ENCODE measurements around the gene PARP9. TPM values are rescaled to one million over a fixed set of nuclear protein-coding genes. Genes with fewer than 3 reads are reported as not detected.

PARP9 gene
- total and polyA plus RNA-seq, 2 experiments from 2014 or later = 15.0 to 29.8 TPM

DNA sequence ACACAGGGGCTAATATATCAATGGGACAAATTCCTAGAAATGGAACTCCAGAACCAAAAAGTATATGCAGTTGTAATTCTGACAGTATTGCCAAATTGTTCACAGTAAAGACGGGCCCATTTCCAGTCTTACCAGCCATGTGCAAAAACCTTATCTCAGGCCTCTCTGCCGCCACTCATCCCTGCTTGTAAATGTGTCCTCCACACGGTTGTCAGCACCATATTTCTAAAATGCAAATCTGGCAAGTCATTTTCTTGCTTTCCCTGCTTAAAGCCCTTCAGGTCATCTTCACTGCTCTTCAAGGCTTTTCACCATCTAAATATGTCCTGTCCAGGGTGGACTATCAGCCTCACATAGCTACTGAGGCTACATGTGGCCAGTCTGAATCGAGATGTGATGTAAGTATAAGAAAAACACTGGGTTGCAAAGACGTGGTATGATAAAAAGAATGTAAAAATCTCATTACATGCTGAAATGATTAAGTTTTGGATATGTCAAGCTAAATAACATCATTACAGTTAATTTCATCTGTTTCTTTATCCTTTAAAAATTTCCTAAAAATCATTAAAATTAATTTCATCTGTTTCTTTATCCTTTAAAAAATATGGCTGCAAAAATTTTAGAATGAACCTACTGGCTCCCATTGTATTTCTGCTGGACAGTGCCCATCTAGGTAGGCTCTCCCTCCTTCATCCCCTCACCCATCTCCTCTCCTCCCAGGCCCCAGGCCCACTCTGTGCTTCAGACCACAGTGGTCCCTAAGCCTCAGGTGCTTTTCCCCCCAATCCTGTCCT lies 980 bp downstream of the PARP9 start:
- no peaks in the 10 kb centered on the region for H3K9me3 ChIP-seq (ENCODE audit: low read depth)
- peak overlapping the region; percentile 80 for H2AFZ ChIP-seq
- 72% methylated on average over 5 of the region's 5 CpGs for WGBS (ENCODE audit: low lambda C conversion rate, missing lambda C conversion rate)

GRCh38 chr3:122560680-122561079 lies 3.4 kb downstream of the PARP9 start:
- TF ChIP-seq EZH2 (IDR thresholded peaks at IDR 0.05; ENCODE audit: borderline replicate concordance) (no peak), CTCF (IDR thresholded peaks at IDR 0.05; ENCODE audit: poor library complexity) (peak; percentile 76)
- H3K9me3 ChIP-seq (ENCODE audit: low read depth) = no peaks in the 10 kb centered on the region
- no peak overlapping the region for H3K27ac ChIP-seq
- H4K20me1 ChIP-seq (ENCODE audit: insufficient read depth, poor library complexity, severe bottlenecking) = no peaks in the 10 kb centered on the region
- H2AFZ ChIP-seq = no peak overlapping the region
- no peaks in the 10 kb centered on the region for H3K27me3 ChIP-seq
- no peak overlapping the region for H3K4me2 ChIP-seq
- H3K4me1 ChIP-seq (ENCODE audit: insufficient read depth) = peaks cover 18% of the 10 kb centered on the region
- H3K9me2 ChIP-seq (replicated peaks; ENCODE audit: insufficient read depth) = no peaks in the 10 kb centered on the region
- 83% methylated on average over 1 of the region's 1 CpG for WGBS (ENCODE audit: low lambda C conversion rate, missing lambda C conversion rate)
- no peaks in the 10 kb centered on the region for H3K36me3 ChIP-seq (replicated peaks; ENCODE audit: insufficient read depth, low read depth)
- H3K79me2 ChIP-seq = peaks cover 22% of the 10 kb centered on the region
- DNase-seq (ENCODE audit: low spot score) = peak; percentile 73
- no peak overlapping the region for H3K4me3 ChIP-seq

More for the DNA sequence above, 980 bp downstream of the PARP9 start:
- DNase-seq (ENCODE audit: low spot score) = no peak
- Histone ChIP-seq H3K79me2 (peaks cover 27% of the 10 kb centered on the region), H3K4me2 (peak overlapping the region; percentile 73), H3K36me3 (replicated peaks; ENCODE audit: insufficient read depth, low read depth) (no peaks in the 10 kb centered on the region), H3K9me2 (replicated peaks; ENCODE audit: insufficient read depth) (no peaks in the 10 kb centered on the region), H3K4me3 (peak overlapping the region; percentile 74), H4K20me1 (ENCODE audit: insufficient read depth, poor library complexity, severe bottlenecking) (no peaks in the 10 kb centered on the region), H3K27ac (peak overlapping the region; percentile 98), H3K27me3 (no peaks in the 10 kb centered on the region), H3K4me1 (ENCODE audit: insufficient read depth) (peaks cover 18% of the 10 kb centered on the region)
- TF ChIP-seq EZH2phosphoT487 (IDR thresholded peaks at IDR 0.05; ENCODE audit: low read depth, severe bottlenecking, unreplicated experiment) (no peak), EZH2 (IDR thresholded peaks at IDR 0.05; ENCODE audit: borderline replicate concordance) (no peak), CTCF (IDR thresholded peaks at IDR 0.05; ENCODE audit: poor library complexity) (no peak)

- H3K9me3 ChIP-seq (ENCODE audit: low read depth) = no peaks in the 10 kb centered on the region
- peaks cover 15% of the 10 kb centered on the region for H3K79me2 ChIP-seq
- 79% methylated on average over 3 of the region's 3 CpGs for WGBS (ENCODE audit: low lambda C conversion rate, missing lambda C conversion rate)
- no peak overlapping the region for H3K4me2 ChIP-seq
- H3K9me2 ChIP-seq (replicated peaks; ENCODE audit: insufficient read depth) = no peaks in the 10 kb centered on the region
- no peak overlapping the region for H3K27ac ChIP-seq
- no peak overlapping the region for H3K4me3 ChIP-seq
- H3K36me3 ChIP-seq (replicated peaks; ENCODE audit: insufficient read depth, low read depth) = no peaks in the 10 kb centered on the region
- H3K4me1 ChIP-seq (ENCODE audit: insufficient read depth) = peaks cover 14% of the 10 kb centered on the region
- no peaks in the 10 kb centered on the region for H4K20me1 ChIP-seq (ENCODE audit: insufficient read depth, poor library complexity, severe bottlenecking)
- H2AFZ ChIP-seq = no peak overlapping the region
- TF ChIP-seq EZH2phosphoT487 (IDR thresholded peaks at IDR 0.05; ENCODE audit: low read depth, severe bottlenecking, unreplicated experiment) (no peak), EZH2 (IDR thresholded peaks at IDR 0.05; ENCODE audit: borderline replicate concordance) (no peak), CTCF (IDR thresholded peaks at IDR 0.05; ENCODE audit: poor library complexity) (no peak)
- DNase-seq (ENCODE audit: low spot score) = no peak
- no peaks in the 10 kb centered on the region for H3K27me3 ChIP-seq
Observed at GRCh38 chr3:122559906-122560305, 4.2 kb downstream of the PARP9 start.
